Measurements from ENCODE around the gene CTDSPL.
"Not testable (repeated sequence)": the region's sequence is repeated elsewhere in the genome, so short reads cannot be mapped to it uniquely, and the experiment has no call there.

Gene CTDSPL

GRCh38 chr3:37985637-37986320 is 124.1 kb downstream of the CTDSPL start:
- H3K4me1 ChIP-seq = peaks cover 0 to 8% (median 0%) of the 10 kb centered on the region in 4 donors
- H3K9me3 ChIP-seq = no peaks in the 10 kb centered on the region
- intact Hi-C loops (cut with DNase I; ENCODE audit: low total_unique reads) = no loop called here
- no peak overlapping the region for H3K27ac ChIP-seq
- no peaks in the 10 kb centered on the region for H3K27me3 ChIP-seq
- H3K4me3 ChIP-seq = no peak overlapping the region
- H3K36me3 ChIP-seq = peaks cover 23 to 39% (median 28%) of the 10 kb centered on the region in 3 donors
- DNase-seq = peak in 1 of 2 donors; percentile 57
- TF ChIP-seq, protein P1, sequence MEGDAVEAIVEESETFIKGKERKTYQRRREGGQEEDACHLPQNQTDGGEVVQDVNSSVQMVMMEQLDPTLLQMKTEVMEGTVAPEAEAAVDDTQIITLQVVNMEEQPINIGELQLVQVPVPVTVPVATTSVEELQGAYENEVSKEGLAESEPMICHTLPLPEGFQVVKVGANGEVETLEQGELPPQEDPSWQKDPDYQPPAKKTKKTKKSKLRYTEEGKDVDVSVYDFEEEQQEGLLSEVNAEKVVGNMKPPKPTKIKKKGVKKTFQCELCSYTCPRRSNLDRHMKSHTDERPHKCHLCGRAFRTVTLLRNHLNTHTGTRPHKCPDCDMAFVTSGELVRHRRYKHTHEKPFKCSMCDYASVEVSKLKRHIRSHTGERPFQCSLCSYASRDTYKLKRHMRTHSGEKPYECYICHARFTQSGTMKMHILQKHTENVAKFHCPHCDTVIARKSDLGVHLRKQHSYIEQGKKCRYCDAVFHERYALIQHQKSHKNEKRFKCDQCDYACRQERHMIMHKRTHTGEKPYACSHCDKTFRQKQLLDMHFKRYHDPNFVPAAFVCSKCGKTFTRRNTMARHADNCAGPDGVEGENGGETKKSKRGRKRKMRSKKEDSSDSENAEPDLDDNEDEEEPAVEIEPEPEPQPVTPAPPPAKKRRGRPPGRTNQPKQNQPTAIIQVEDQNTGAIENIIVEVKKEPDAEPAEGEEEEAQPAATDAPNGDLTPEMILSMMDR (IDR thresholded peaks at IDR 0.05) = no peak

DNA sequence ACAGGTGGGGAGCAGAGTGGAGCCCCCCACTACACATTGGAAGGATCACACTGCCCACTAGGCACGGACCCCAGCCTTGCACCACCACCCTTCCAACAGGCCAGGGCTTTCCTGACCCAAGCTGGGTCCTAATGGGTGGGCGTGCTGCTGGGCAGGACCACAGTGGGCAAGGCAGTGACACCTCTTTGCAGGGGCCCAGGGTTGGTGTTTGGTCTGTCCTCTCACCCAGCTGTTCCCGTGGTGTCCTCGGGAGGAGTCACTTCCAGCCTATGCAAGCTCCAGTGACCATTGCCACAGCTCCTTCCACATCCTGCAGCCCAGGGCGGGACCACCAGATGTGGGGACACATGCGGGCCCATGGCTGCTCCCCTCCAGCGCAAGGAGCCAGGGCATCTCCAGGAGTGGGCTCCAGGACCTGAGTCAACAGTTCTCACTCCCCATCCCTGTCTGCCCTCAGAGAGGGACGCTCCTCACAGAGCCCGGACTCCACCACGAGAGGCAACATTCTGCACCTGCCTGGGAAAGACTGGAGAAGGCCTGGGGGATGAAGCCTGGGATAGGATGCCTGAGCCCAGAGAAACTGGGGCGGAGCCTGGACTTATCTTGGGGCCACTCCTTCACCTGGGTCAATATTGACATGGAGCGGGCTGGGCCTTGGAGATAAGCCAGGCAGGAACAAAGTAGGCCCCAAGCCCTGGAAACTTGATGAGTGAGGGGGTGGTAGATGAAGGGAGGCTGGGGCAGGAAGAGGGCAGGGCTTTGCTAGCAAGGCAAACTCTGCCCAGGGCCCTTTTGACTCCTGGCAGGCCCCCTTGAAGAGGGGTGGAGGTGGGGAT is 125.0 kb downstream of the CTDSPL start:
- H3K27me3 ChIP-seq = no peaks in the 10 kb centered on the region
- peaks cover 0 to 8% (median 0%) of the 10 kb centered on the region in 4 donors for H3K4me1 ChIP-seq
- peak in 1 of 2 donors; percentile 58 for DNase-seq
- no peak overlapping the region for H3K27ac ChIP-seq
- H3K4me3 ChIP-seq = no peak overlapping the region
- TF ChIP-seq, protein P1 (IDR thresholded peaks at IDR 0.05) = no peak
- H3K9me3 ChIP-seq = no peaks in the 10 kb centered on the region
- H3K36me3 ChIP-seq = peaks cover 21 to 30% (median 21%) of the 10 kb centered on the region in 3 donors
- intact Hi-C loops (cut with DNase I; ENCODE audit: low total_unique reads) = no loop called here

DNA sequence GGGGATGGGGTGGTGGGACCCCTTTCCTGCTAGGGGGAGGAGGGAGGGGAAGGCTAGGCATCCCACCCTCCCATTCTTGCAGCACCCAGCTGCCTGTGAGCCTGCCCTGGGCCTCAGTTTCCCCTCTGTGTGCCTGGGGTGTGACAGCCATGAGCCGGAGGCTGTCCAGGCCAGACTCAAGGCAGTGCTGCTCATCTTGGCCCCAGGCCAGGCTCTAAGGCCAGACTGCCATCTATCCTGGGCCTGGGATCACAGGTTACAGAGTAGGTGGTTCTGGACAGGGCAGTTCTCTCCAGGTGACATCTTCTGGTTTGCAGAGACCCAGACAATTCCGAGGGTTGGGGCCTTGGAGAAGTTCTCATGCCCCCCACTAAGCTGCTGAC is 125.6 kb downstream of the CTDSPL start:
- intact Hi-C loops (cut with DNase I; ENCODE audit: low total_unique reads) = no loop called here
- DNase-seq = peak in 1 of 2 donors; percentile 42
- Histone ChIP-seq H3K27me3 (no peaks in the 10 kb centered on the region), H3K4me1 (peaks cover 0 to 8% (median 0%) of the 10 kb centered on the region in 4 donors), H3K4me3 (no peak overlapping the region), H3K27ac (no peak overlapping the region), H3K36me3 (peaks cover 15 to 24% (median 15%) of the 10 kb centered on the region in 3 donors), H3K9me3 (no peaks in the 10 kb centered on the region)
- TF ChIP-seq, protein P1 (IDR thresholded peaks at IDR 0.05) = no peak

GRCh38 chr3:37987751-37988179 is 126.1 kb downstream of the CTDSPL start:
- Histone ChIP-seq H3K36me3 (peaks cover 10 to 19% (median 13%) of the 10 kb centered on the region in 3 donors), H3K4me1 (peaks cover 0 to 8% (median 0%) of the 10 kb centered on the region in 4 donors), H3K27me3 (no peaks in the 10 kb centered on the region), H3K4me3 (no peak overlapping the region), H3K27ac (no peak overlapping the region), H3K9me3 (no peaks in the 10 kb centered on the region)
- peak in 1 of 2 donors; percentile 55 for DNase-seq
- TF ChIP-seq, protein P1 (IDR thresholded peaks at IDR 0.05) = no peak
- intact Hi-C loops (cut with DNase I; ENCODE audit: low total_unique reads) = no loop called here

GRCh38 chr3:37988376-37988775 is 126.7 kb downstream of the CTDSPL start:
- intact Hi-C loops (cut with DNase I; ENCODE audit: low total_unique reads); DNase-seq; H3K4me1 ChIP-seq; H3K27me3 ChIP-seq; H3K27ac ChIP-seq; H3K4me3 ChIP-seq; H3K9me3 ChIP-seq: not testable (repeated sequence)
- H3K36me3 ChIP-seq = peaks cover 8 to 13% (median 13%) of the 10 kb centered on the region in 3 donors

Measured in tibial artery (tissue), 4 donors.